Mucosa of gallbladder (tissue), 1 donor: Measurements from ENCODE around the gene KDM8. TPM values are rescaled to one million over a fixed set of nuclear protein-coding genes. Genes with fewer than 3 reads are reported as not detected.
A peak's percentile ranks its signal among the peaks of the same experiment; 100 is the strongest.
"Not testable (repeated sequence)": the region's sequence is repeated elsewhere in the genome, so short reads cannot be mapped to it uniquely, and the experiment has no call there.

ENCODE experiments used
- DNase-seq: peaks from one replicate; pipeline ENCODE4 v3.0.0-alpha.2; 2020; ENCODE audit warnings: low spot score
- total RNA-seq: library from RNA; stranded (reverse); gene quantifications from one replicate; pipeline ENCODE4 v1.2.1, GENCODE V29; 2021
- donor health status: DM: no; HTN: no; CAD: no.

Gene KDM8
- total RNA-seq, 1 donor from 2014 or later: 14.8 TPM

- DNase-seq: no peak
Measured at GRCh38 chr16:27243725-27244362, 40.5 kb downstream of the KDM8 start.

- DNase-seq: no peak
Measured at GRCh38 chr16:27244363-27244755, 41.0 kb downstream of the KDM8 start.

- peak; percentile 45 for DNase-seq
Measured at GRCh38 chr16:27245276-27246172, 42.2 kb downstream of the KDM8 start.

GRCh38 chr16:27246439-27246838 is 43.1 kb downstream of the KDM8 start:
- no peak for DNase-seq

- not testable (repeated sequence) for DNase-seq
Measured at GRCh38 chr16:27247076-27247475, 43.8 kb downstream of the KDM8 start.

GRCh38 chr16:27248036-27248435 is 44.7 kb downstream of the KDM8 start:
- DNase-seq: no peak

- not testable (repeated sequence) for DNase-seq
Measured at GRCh38 chr16:27248886-27249285, 45.6 kb downstream of the KDM8 start.

- DNase-seq: no peak
Measured at GRCh38 chr16:27251541-27252205, 48.3 kb downstream of the KDM8 start.

GRCh38 chr16:27252206-27252585 is 48.9 kb downstream of the KDM8 start:
- no peak for DNase-seq

GRCh38 chr16:27253526-27253930 is 50.2 kb downstream of the KDM8 start:
- DNase-seq: no peak

GRCh38 chr16:27254262-27254811 is 51.0 kb downstream of the KDM8 start:
- no peak for DNase-seq

GRCh38 chr16:27256861-27257260 is 53.5 kb downstream of the KDM8 start:
- no peak for DNase-seq

GRCh38 chr16:27257271-27257670 is 53.9 kb downstream of the KDM8 start:
- DNase-seq: no peak

GRCh38 chr16:27258241-27258734 is 55.0 kb downstream of the KDM8 start:
- DNase-seq: no peak

- no peak for DNase-seq
Measured at GRCh38 chr16:27259710-27260109, 56.4 kb downstream of the KDM8 start.

- DNase-seq: not testable (repeated sequence)
Measured at GRCh38 chr16:27262904-27263423, 59.6 kb downstream of the KDM8 start.

GRCh38 chr16:27264151-27264550 is 60.8 kb downstream of the KDM8 start:
- no peak for DNase-seq

GRCh38 chr16:27265982-27266381 is 62.7 kb downstream of the KDM8 start:
- no peak for DNase-seq

GRCh38 chr16:27267037-27267677 is 63.8 kb downstream of the KDM8 start:
- no peak for DNase-seq

- peak; percentile 98 for DNase-seq
Measured at GRCh38 chr16:27268376-27269299, 65.3 kb downstream of the KDM8 start, which contains the start of gene NSMCE1. Gene NSMCE1 (minus strand): TSS chr16:27268772. CDS start chr16:27257570, 11,202 bp downstream.
